NB4 (cell line): ENCODE measurements around the gene ACOXL.

Experiments
- MYC ChIP-seq: IDR thresholded peaks from 2 replicates; pipeline ENCODE4 v1.6.1; 2011; ENCODE audit warnings: low read depth, low read length
- POLR2A ChIP-seq: IDR thresholded peaks from 2 replicates; pipeline ENCODE4 v1.6.1; 2011; ENCODE audit warnings: mild to moderate bottlenecking; ENCODE audit not compliant: insufficient read length; ENCODE audit errors: extremely low read depth
- TF ChIP-seq, protein P1 (sequence below): IDR thresholded peaks from one replicate; pipeline ENCODE4 v1.5.1; 2012; ENCODE audit warnings: low read depth, low read length
- TF ChIP-seq, protein P2 (sequence below): IDR thresholded peaks from 2 replicates; pipeline ENCODE4 v1.6.1; 2011; ENCODE audit warnings: low read depth, low read length

DNA sequence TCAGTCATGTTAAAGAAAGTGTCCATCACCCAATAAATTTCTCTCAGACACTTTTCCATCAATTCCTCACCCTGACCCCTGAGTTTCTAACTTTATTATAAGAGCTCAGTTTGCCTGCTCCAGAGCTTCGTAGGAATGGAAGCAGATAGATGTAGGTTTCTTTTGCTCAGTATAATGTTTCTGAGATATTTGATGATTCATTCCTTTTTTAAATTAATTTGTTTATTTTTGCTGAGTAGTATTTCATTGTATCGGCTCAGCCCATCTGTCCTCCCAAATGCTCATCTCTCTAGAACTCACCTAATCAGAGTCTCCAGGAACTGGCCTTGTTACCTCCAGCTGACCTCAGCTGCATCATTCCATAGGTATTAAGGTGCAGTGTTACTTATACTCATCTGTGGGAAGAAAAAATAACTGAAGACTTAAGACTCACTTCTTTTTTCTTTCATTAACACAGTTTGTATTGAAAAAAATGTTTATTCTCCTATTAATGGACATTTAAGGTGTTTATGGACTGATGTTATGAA is 376.4 kb downstream of the ACOXL start:
- TF ChIP-seq, protein P1, sequence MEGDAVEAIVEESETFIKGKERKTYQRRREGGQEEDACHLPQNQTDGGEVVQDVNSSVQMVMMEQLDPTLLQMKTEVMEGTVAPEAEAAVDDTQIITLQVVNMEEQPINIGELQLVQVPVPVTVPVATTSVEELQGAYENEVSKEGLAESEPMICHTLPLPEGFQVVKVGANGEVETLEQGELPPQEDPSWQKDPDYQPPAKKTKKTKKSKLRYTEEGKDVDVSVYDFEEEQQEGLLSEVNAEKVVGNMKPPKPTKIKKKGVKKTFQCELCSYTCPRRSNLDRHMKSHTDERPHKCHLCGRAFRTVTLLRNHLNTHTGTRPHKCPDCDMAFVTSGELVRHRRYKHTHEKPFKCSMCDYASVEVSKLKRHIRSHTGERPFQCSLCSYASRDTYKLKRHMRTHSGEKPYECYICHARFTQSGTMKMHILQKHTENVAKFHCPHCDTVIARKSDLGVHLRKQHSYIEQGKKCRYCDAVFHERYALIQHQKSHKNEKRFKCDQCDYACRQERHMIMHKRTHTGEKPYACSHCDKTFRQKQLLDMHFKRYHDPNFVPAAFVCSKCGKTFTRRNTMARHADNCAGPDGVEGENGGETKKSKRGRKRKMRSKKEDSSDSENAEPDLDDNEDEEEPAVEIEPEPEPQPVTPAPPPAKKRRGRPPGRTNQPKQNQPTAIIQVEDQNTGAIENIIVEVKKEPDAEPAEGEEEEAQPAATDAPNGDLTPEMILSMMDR: no peak
- TF ChIP-seq, protein P2, sequence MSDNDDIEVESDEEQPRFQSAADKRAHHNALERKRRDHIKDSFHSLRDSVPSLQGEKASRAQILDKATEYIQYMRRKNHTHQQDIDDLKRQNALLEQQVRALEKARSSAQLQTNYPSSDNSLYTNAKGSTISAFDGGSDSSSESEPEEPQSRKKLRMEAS: no peak
- TF ChIP-seq POLR2A (no peak), MYC (no peak)
